ENCODE data around the gene AKAP8L. TPM values are rescaled to one million over a fixed set of nuclear protein-coding genes. Genes with fewer than 3 reads are reported as not detected.

AKAP8L gene
- total and polyA plus RNA-seq, 2 donors (not counting 1 experiment from before 2014, with no cell fraction given): 184 to 211 TPM

- Mint-ChIP-seq H3K27me3 (no peaks in the 10 kb centered on the region), H3K9me3 (ENCODE audit: insufficient read depth) (no peaks in the 10 kb centered on the region), H3K4me3 (peak overlapping the region; percentile 97), H3K4me1 (peaks cover 34% of the 10 kb centered on the region), H3K27ac (peak overlapping the region; percentile 88)
- no peak overlapping the region for H2AFZ ChIP-seq (ENCODE audit: insufficient read depth, low read depth, low read length, poor library complexity, severe bottlenecking)
- no peaks in the 10 kb centered on the region for H3K27me3 ChIP-seq (replicated peaks in 1 of 4; ENCODE audit: control extremely low read depth in 1 of 4, control insufficient read depth in 3 of 4, insufficient read depth in 4 of 4, low read length in 3 of 4)
- ChIA-PET CTCF (no interaction called here), POLR2A (no interaction called here)
- H3K27ac ChIP-seq (ENCODE audit: low read length in 2 of 2): no peak overlapping the region
- H3K79me2 ChIP-seq (ENCODE audit: control insufficient read depth, insufficient read depth, low read length): peaks cover 39% of the 10 kb centered on the region
- peaks cover 3 to 4% of the 10 kb centered on the region in 2 experiments for H3K36me3 ChIP-seq (replicated peaks in 1 of 2; ENCODE audit: control extremely low read depth in 1 of 2, control insufficient read depth in 1 of 2, extremely low read depth in 1 of 2, insufficient read depth in 2 of 2, low read length in 1 of 2)
- H4K20me1 ChIP-seq (ENCODE audit: control insufficient read depth, insufficient read depth, low read length, poor library complexity, severe bottlenecking): peaks cover 32% of the 10 kb centered on the region
- no peak overlapping the region for H3K9ac ChIP-seq (ENCODE audit: low read length)
- 92% methylated on average over 2 of the region's 2 CpGs for whole genome bisulfite sequencing (ENCODE audit: insufficient coverage)
- intact Hi-C loops (cut with micrococcal nuclease): no loop called here
- H3K4me3 ChIP-seq (ENCODE audit: control extremely low read depth in 1 of 5, extremely low read depth in 1 of 5, insufficient read depth in 1 of 5, low read depth in 2 of 5, low read length in 4 of 5): no peak overlapping the region
- no peak for ATAC-seq (ENCODE audit: low read depth)
- H3K9me3 ChIP-seq (ENCODE audit: control extremely low read depth in 1 of 3, control insufficient read depth in 2 of 3, insufficient read depth in 1 of 3, low read length in 2 of 3): no peaks in the 10 kb centered on the region
- peaks cover 24 to 25% of the 10 kb centered on the region in 2 donors for H3K4me1 ChIP-seq (ENCODE audit: control insufficient read depth in 2 of 2, insufficient read depth in 2 of 2, low read length in 2 of 2)
- DNase-seq: no peak
- no peak overlapping the region for H3K4me2 ChIP-seq (replicated peaks; ENCODE audit: low read depth, low read length, poor library complexity, severe bottlenecking)
- TF ChIP-seq EZH2 (IDR thresholded peaks at IDR 0.05; ENCODE audit: borderline replicate concordance, insufficient read depth, low read depth, low read length, poor library complexity, severe bottlenecking) (no peak), CTCF (IDR thresholded peaks at IDR 0.05) (no peak)
Measured at GRCh38 chr19:15381429-15381828, 37.4 kb downstream of the AKAP8L start.

DNA sequence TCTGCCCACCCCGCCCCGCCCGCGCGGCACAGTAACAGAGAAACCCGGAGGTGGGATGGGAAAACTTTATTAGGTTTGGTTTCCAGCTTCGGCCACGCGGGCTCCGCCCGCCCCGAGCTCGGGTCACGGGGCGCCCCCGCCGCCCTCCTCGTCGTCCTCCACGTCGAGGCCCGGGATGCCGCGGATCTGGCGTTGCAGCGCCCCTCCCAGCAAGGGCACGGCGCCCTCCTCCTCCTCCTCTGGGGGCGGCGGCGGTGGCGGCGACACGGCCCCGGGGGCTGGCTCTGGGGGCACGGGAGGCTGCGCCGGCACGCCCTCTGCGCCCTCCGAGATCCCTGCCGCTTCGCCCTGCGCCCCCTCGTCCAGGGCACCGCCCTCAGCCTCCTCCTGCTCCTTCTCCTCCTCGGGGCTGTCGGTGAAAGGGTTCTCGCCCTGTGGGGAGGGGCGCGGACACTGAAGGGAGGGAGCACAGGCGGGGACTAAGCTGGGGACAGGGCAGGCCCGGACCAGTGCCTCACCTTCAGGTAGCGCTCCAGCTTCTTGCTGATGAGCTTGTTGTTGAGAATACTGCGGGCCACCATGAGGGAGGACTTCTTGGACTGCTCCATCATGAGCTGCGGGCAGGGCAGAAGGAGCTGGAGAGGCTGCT lies 38.7 kb downstream of the AKAP8L start:
- peaks cover 37% of the 10 kb centered on the region for H3K4me1 Mint-ChIP-seq
- DNase-seq (no peak), ATAC-seq (ENCODE audit: low read depth) (peak; percentile 29)
- ChIA-PET CTCF (interaction anchor here (0.5 to 3.2 kb wide), 8 partner anchors 13 to 177 kb away, joined by 3 to 27 read pairs (median 7); partner anchors contain the start of genes AKAP8L and BRD4), POLR2A (interaction anchor here (0.5 to 2.9 kb wide), 13 partner anchors 21 to 1533 kb away, joined by 3 to 58 read pairs (median 4); partner anchors contain the start of genes AKAP8L and BRD4)
- intact Hi-C loops (cut with micrococcal nuclease): loop anchor here (1.0 kb wide), 6 partner anchors 39 to 176 kb away; no protein-coding TSS in a partner anchor
- Histone ChIP-seq H3K27ac (ENCODE audit: low read length in 2 of 2) (peak overlapping the region; percentile 18 to 81), H3K4me2 (replicated peaks; ENCODE audit: low read depth, low read length, poor library complexity, severe bottlenecking) (peak overlapping the region; percentile 95), H3K79me2 (ENCODE audit: control insufficient read depth, insufficient read depth, low read length) (peaks cover 47% of the 10 kb centered on the region), H3K9ac (ENCODE audit: low read length) (peak overlapping the region; percentile 78), H3K9me3 (ENCODE audit: control extremely low read depth in 1 of 3, control insufficient read depth in 2 of 3, insufficient read depth in 1 of 3, low read length in 2 of 3) (no peaks in the 10 kb centered on the region), H3K4me1 (ENCODE audit: control insufficient read depth in 2 of 2, insufficient read depth in 2 of 2, low read length in 2 of 2) (peaks cover 24 to 26% of the 10 kb centered on the region in 2 donors), H3K27me3 (replicated peaks in 1 of 4; ENCODE audit: control extremely low read depth in 1 of 4, control insufficient read depth in 3 of 4, insufficient read depth in 4 of 4, low read length in 3 of 4) (no peaks in the 10 kb centered on the region), H3K36me3 (replicated peaks in 1 of 2; ENCODE audit: control extremely low read depth in 1 of 2, control insufficient read depth in 1 of 2, extremely low read depth in 1 of 2, insufficient read depth in 2 of 2, low read length in 1 of 2) (peaks cover 0 to 1% of the 10 kb centered on the region in 2 experiments), H4K20me1 (ENCODE audit: control insufficient read depth, insufficient read depth, low read length, poor library complexity, severe bottlenecking) (peaks cover 39% of the 10 kb centered on the region), H2AFZ (ENCODE audit: insufficient read depth, low read depth, low read length, poor library complexity, severe bottlenecking) (peak overlapping the region; percentile 89), H3K4me3 (ENCODE audit: control extremely low read depth in 1 of 5, extremely low read depth in 1 of 5, insufficient read depth in 1 of 5, low read depth in 2 of 5, low read length in 4 of 5) (peak overlapping the region in 4 of 5 experiments; percentile 43 to 94 (median 68))
- H3K9me3 Mint-ChIP-seq (ENCODE audit: insufficient read depth): no peaks in the 10 kb centered on the region
- H3K27me3 Mint-ChIP-seq: no peaks in the 10 kb centered on the region
- no peak for TF ChIP-seq CTCF (IDR thresholded peaks at IDR 0.05)
- no peak for TF ChIP-seq EZH2 (IDR thresholded peaks at IDR 0.05; ENCODE audit: borderline replicate concordance, insufficient read depth, low read depth, low read length, poor library complexity, severe bottlenecking)
- 2% methylated on average over 51 of the region's 56 CpGs for WGBS (ENCODE audit: insufficient coverage)
- peak overlapping the region; percentile 97 for H3K4me3 Mint-ChIP-seq
- peak overlapping the region; percentile 100 for H3K27ac Mint-ChIP-seq
